Measurements from ENCODE around the gene TUBGCP5.

- TF ChIP-seq CTCF (IDR thresholded peaks at IDR 0.05): no peak
- TF ChIP-seq POLR2A (IDR thresholded peaks at IDR 0.05): no peak
These were observed 34.7 kb upstream of the TUBGCP5 start for GRCh38 chr15:23073890-23074646.
